OCI-LY7 (cell line): ENCODE data around the gene ZC3H11A.

ENCODE experiments used
- EZH2phosphoT487 ChIP-seq: fragments of 200-600 bp; sonication (generic); IDR thresholded peaks from 2 replicates; pipeline ENCODE4 v1.6.1; 2018; ENCODE audit warnings: low read depth, borderline replicate concordance, mild to moderate bottlenecking, mixed run types, antibody characterized with exemption, low read length, moderate library complexity, mixed read lengths
- TF ChIP-seq, protein P1 (sequence below): fragments of 200-600 bp; sonication (generic); conservative IDR thresholded peaks from 2 replicates; pipeline ENCODE4 v1.5.1; 2014; ENCODE audit warnings: mild to moderate bottlenecking, antibody characterized with exemption, low read length, moderate library complexity, mixed read lengths

DNA sequence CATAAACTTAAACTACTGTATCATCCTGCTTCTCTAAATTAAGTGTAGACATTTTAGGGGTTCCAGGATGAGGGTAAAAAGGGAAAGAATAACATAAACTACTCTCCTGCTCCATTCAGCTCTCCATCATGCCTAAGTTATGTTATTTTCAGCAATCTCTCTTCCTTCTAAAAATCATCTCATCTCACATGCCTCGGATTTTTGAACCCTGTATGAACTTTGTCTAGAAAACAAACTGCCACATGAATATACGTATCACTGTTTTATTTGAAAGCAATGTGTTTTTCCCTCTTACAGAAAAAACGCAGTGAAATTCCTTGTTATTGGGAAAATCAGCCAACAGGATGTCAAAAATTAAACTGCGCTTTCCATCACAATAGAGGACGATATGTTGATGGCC lies 32.6 kb downstream of the ZC3H11A start:
- TF ChIP-seq, protein P1, sequence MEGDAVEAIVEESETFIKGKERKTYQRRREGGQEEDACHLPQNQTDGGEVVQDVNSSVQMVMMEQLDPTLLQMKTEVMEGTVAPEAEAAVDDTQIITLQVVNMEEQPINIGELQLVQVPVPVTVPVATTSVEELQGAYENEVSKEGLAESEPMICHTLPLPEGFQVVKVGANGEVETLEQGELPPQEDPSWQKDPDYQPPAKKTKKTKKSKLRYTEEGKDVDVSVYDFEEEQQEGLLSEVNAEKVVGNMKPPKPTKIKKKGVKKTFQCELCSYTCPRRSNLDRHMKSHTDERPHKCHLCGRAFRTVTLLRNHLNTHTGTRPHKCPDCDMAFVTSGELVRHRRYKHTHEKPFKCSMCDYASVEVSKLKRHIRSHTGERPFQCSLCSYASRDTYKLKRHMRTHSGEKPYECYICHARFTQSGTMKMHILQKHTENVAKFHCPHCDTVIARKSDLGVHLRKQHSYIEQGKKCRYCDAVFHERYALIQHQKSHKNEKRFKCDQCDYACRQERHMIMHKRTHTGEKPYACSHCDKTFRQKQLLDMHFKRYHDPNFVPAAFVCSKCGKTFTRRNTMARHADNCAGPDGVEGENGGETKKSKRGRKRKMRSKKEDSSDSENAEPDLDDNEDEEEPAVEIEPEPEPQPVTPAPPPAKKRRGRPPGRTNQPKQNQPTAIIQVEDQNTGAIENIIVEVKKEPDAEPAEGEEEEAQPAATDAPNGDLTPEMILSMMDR: no peak
- TF ChIP-seq EZH2phosphoT487: no peak
